HCT116 (cell line): ENCODE measurements around the gene S100A13. TPM values are rescaled to one million over a fixed set of nuclear protein-coding genes. Genes with fewer than 3 reads are reported as not detected.

Source experiments
- ATAC-seq: fragments of 200-7000 bp; cut with Tn5 transposase; 2 replicates; pipeline ENCODE4 v1.9.1; 2020; ENCODE audit warnings: mild to moderate bottlenecking, moderate library complexity
- BruUV-seq: library from RNA; stranded (reverse); fragments of 400-500 nt; replicated peaks from 2 replicates; lab custom pipeline; 2021; lab: Mats Ljungman, UMichigan
- CTCF ChIA-PET: fragments of 300-600 bp; sonication (Branson Sonifier 250); formaldehyde crosslinking; loops from one replicate; lab custom pipeline; 2021; ENCODE audit warnings: antibody characterized with exemption; lab: Charles Lee
- POLR2A ChIA-PET: fragments of 300-600, 350-600 bp; sonication (Branson Sonifier 250); formaldehyde crosslinking; loops from one replicate; lab custom pipeline; 2021; ENCODE audit warnings: antibody characterized with exemption; lab: Charles Lee
- RAD21 ChIA-PET, 2 experiments: fragments of 300-600 bp; sonication (Branson Sonifier 250); formaldehyde crosslinking; loops; one replicate each; lab custom pipeline; 2023; ENCODE audit warnings: low total read pairs in 2 of 2; ENCODE audit not compliant: uncharacterized antibody in 2 of 2, unreplicated experiment in 2 of 2, low non-redundant PET in 1 of 2; lab: Charles Lee
- DNase-seq: peaks from one replicate; pipeline ENCODE4 v3.0.0-alpha.2; 2010; ENCODE audit warnings: low read depth, low spot score
- H2AFZ ChIP-seq: fragments of 200-600 bp; shearing (Covaris generic), sonication (generic); 2 replicates; pipeline ENCODE4 v1.6.1; 2017; ENCODE audit warnings: low read depth, mixed run types, mixed read lengths, antibody characterized with exemption, low read length; ENCODE audit not compliant: poor library complexity, severe bottlenecking
- H3K27ac ChIP-seq: 2 replicates; pipeline ENCODE4 v1.5.1; 2012; ENCODE audit warnings: low read depth, low read length
- H3K27me3 ChIP-seq: fragments of 200-600 bp; sonication (generic); 2 replicates; pipeline ENCODE4 v1.6.1; 2016; ENCODE audit warnings: mixed run types, low read length, mixed read lengths; ENCODE audit not compliant: insufficient read depth
- H3K36me3 ChIP-seq, 2 experiments: fragments of 200-500 bp in 1 of 2; fragments of 200-600 bp in 1 of 2; sonication (Bioruptor generic) in 1 of 2; sonication (generic) in 1 of 2; 2 replicates each; pipeline versions ENCODE4 v1.5.1 to v1.6.1; 2014 to 2016; ENCODE audit warnings: low read length in 2 of 2, inconsistent platforms in 1 of 2, mixed read lengths in 1 of 2, mixed run types in 1 of 2; ENCODE audit not compliant: insufficient read depth in 2 of 2, control insufficient read depth in 1 of 2
- H3K4me1 ChIP-seq, 2 experiments: fragments of 200-600 bp in 1 of 2; sonication (generic) in 1 of 2; 2 replicates each; pipeline versions ENCODE4 v1.5.1 to v1.6.1; 2012 to 2017; ENCODE audit warnings: low read length in 2 of 2, inconsistent platforms in 1 of 2, mild to moderate bottlenecking in 1 of 2, mixed read lengths in 1 of 2, mixed run types in 1 of 2, moderate library complexity in 1 of 2; ENCODE audit not compliant: insufficient read depth in 2 of 2, control insufficient read depth in 1 of 2
- H3K4me2 ChIP-seq: fragments of 200-600 bp; sonication (generic); 2 replicates; pipeline ENCODE4 v1.6.1; 2017; ENCODE audit warnings: mixed run types, low read length, mixed read lengths
- H3K4me3 ChIP-seq, 2 experiments: fragments of 200-600 bp in 1 of 2; sonication (generic) in 1 of 2; replicated peaks in 1 of 2; 2 replicates each; pipeline ENCODE4 v1.5.1; 2011 to 2016; ENCODE audit warnings: low read length in 2 of 2, control low read depth in 1 of 2, low read depth in 1 of 2, mild to moderate bottlenecking in 1 of 2, mixed read lengths in 1 of 2, mixed run types in 1 of 2
- H3K79me2 ChIP-seq: fragments of 200-600 bp; sonication (generic); 2 replicates; pipeline ENCODE4 v1.6.1; 2017; ENCODE audit warnings: mild to moderate bottlenecking, mixed run types, low read length, moderate library complexity, mixed read lengths; ENCODE audit not compliant: insufficient read depth
- H3K9ac ChIP-seq: fragments of 200-600 bp; sonication (generic); 2 replicates; pipeline ENCODE4 v1.6.1; 2016; ENCODE audit warnings: low read length, mixed read lengths
- H3K9me2 ChIP-seq: fragments of 200-600 bp; sonication (generic), shearing (Covaris generic); 2 replicates; pipeline ENCODE4 v1.6.1; 2017; ENCODE audit warnings: mixed run types, mild to moderate bottlenecking, moderate library complexity; ENCODE audit not compliant: insufficient read depth
- H3K9me3 ChIP-seq, 2 experiments: fragments of 200-500 bp in 1 of 2; fragments of 200-600 bp in 1 of 2; sonication (Bioruptor generic) in 1 of 2; sonication (generic) in 1 of 2; 2 replicates each; pipeline ENCODE4 v1.6.1; 2014 to 2017; ENCODE audit warnings: low read length in 2 of 2, mixed read lengths in 2 of 2, inconsistent platforms in 1 of 2, low read depth in 1 of 2, mild to moderate bottlenecking in 1 of 2, mixed run types in 1 of 2, moderate library complexity in 1 of 2; ENCODE audit not compliant: control insufficient read depth in 1 of 2, insufficient read depth in 1 of 2
- H4K20me1 ChIP-seq: fragments of 200-600 bp; sonication (generic), shearing (Covaris generic); 2 replicates; pipeline ENCODE4 v1.6.1; 2017; ENCODE audit warnings: mixed run types, mild to moderate bottlenecking, moderate library complexity; ENCODE audit not compliant: insufficient read depth
- CBX3 ChIP-seq: IDR thresholded peaks from 2 replicates; pipeline ENCODE4 v1.6.1; 2012; ENCODE audit warnings: low read depth
- CEBPB ChIP-seq: IDR thresholded peaks from 2 replicates; pipeline ENCODE4 v1.6.1; 2012; ENCODE audit warnings: low read depth
- FOSL1 ChIP-seq: IDR thresholded peaks from 2 replicates; pipeline ENCODE4 v1.6.1; 2012; ENCODE audit warnings: low read depth
- POLR2AphosphoS5 ChIP-seq: IDR thresholded peaks from 2 replicates; pipeline ENCODE4 v1.6.1; 2011; ENCODE audit warnings: mild to moderate bottlenecking, low read depth, low read length, moderate library complexity
- SP1 ChIP-seq: IDR thresholded peaks from 2 replicates; pipeline ENCODE4 v1.6.1; 2012; ENCODE audit warnings: low read depth
- YY1 ChIP-seq: IDR thresholded peaks from 2 replicates; pipeline ENCODE4 v1.6.1; 2011; ENCODE audit warnings: low read length, low read depth, moderate library complexity, mild to moderate bottlenecking; ENCODE audit not compliant: insufficient replicate concordance; ENCODE audit errors: extremely low read depth
- ZNF274 ChIP-seq: fragments of 200-500 bp; sonication (Bioruptor generic); IDR thresholded peaks from 2 replicates; pipeline ENCODE4 v1.6.1; 2014; ENCODE audit warnings: mild to moderate bottlenecking, low read depth, low read length, inconsistent platforms
- intact Hi-C: fragments of 100-400 bp; cut with micrococcal nuclease; formaldehyde crosslinking; loops from 2 replicates; pipeline ENCODE4 v1.10.0; 2022
- total RNA-seq: library from RNA; stranded (reverse); gene quantifications from one replicate; pipeline ENCODE4 v1.2.1, GENCODE V29; 2021; ENCODE audit not compliant: unreplicated experiment

Gene S100A13
- total RNA-seq, 1 experiment from 2014 or later = 143 TPM

DNA sequence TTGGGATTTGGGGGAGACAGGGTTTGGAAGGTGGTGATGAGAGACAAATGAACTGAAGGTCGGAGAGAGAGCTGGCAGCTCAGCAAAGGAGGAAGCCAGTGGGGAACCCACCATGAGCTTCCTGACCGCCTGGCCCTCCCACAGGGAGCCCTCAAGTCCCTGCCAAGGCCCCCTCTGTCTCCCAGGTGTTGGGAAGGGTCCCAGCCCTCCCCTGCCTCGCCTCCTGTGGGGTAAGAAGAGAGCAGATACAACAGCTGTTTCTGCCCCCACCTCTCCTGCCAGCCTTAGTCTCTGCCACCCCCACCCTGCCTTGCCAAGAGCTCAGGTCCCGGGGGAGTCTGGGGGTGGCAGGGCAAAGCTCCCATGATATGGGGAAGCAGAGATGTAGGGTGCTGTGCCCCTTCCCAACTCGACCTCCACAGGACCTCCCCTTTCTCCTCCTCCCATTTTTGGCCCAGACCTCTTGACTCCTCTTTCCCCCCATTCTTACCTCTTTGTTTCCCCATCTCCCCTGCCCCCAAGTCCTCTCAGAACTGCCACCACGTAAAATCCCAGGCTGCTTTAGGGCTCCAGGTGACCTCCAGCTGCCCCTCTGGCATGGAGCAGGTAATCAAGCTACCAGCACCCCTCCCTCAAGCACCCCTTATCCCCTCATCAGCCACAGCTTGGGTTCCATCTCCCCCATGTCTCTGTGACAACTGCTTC, 1.5 kb upstream of the S100A13 start:
- Histone ChIP-seq H3K36me3 (0 out of 4 replicates have a peak, but pooled peaks cover 0 to 2% of the 10 kb centered on the region in 2 experiments), H3K4me2 (no peak overlapping the region), H3K4me3 (no peak overlapping the region), H3K27ac (no peak overlapping the region; the same call in 1 of the 2 replicates), H3K79me2 (peaks cover 15% of the 10 kb centered on the region; the same call in 1 of the 2 replicates), H3K27me3 (no peaks in the 10 kb centered on the region), H3K4me1 (peaks cover 23 to 42% of the 10 kb centered on the region in 2 experiments), H3K9ac (no peak overlapping the region; the same call in 1 of the 2 replicates), H4K20me1 (no peaks in the 10 kb centered on the region), H3K9me3 (no peaks in the 10 kb centered on the region), H3K9me2 (no peaks in the 10 kb centered on the region), H2AFZ (no peak overlapping the region)
- no peak for ATAC-seq
- no TSS peak for BruUV-seq
- ChIA-PET POLR2A (interaction anchor here (1.2 to 10.5 kb wide), 4 partner anchors 13 to 118 kb away, joined by 3 to 172 read pairs (median 15); partner anchors contain the start of genes S100A14, S100A16 and S100A6), CTCF (interaction anchor here (1.3 to 5.7 kb wide), 4 partner anchors 13 to 83 kb away, joined by 4 to 76 read pairs (median 20); partner anchors contain the start of genes S100A14, S100A16 and S100A4), RAD21 (no interaction called here)
- TF ChIP-seq YY1 = no peak
- TF ChIP-seq CEBPB = no peak
- no peak for TF ChIP-seq CBX3
- no peak for TF ChIP-seq ZNF274
- TF ChIP-seq POLR2AphosphoS5 = no peak
- TF ChIP-seq FOSL1 = no peak
- TF ChIP-seq SP1 = no peak
- intact Hi-C loops = loop anchor here (5.0 kb wide), 1 partner anchor 276 kb away; no protein-coding TSS in a partner anchor
- no peak for DNase-seq
